MM.1S (cell line): ENCODE measurements around the gene PDLIM5.

ENCODE experiments used
- DNase-seq: peaks from one replicate; pipeline ENCODE4 v3.0.0-alpha.2; 2015
- H2AFZ ChIP-seq: fragments of 300-600 bp; sonication (generic); 2 replicates; pipeline ENCODE4 v1.6.0; 2016; ENCODE audit warnings: antibody characterized with exemption, low read length
- H3F3A ChIP-seq: fragments of 300-600 bp; sonication (generic); 2 replicates; pipeline ENCODE4 v1.6.1; 2016; ENCODE audit warnings: mild to moderate bottlenecking, antibody characterized with exemption, low read length, moderate library complexity, mixed read lengths; ENCODE audit not compliant: insufficient read depth
- H3K27ac ChIP-seq: fragments of 300-600 bp; sonication (generic); 2 replicates; pipeline ENCODE4 v1.5.1; 2016; ENCODE audit warnings: mild to moderate bottlenecking, low read length
- H3K27me3 ChIP-seq: fragments of 300-600 bp; sonication (generic); replicated peaks from 2 replicates; pipeline ENCODE4 v1.6.0; 2016; ENCODE audit warnings: low read length; ENCODE audit not compliant: insufficient read depth
- H3K36me3 ChIP-seq: fragments of 300-600 bp; sonication (generic); replicated peaks from 2 replicates; pipeline ENCODE4 v1.6.1; 2016; ENCODE audit warnings: mild to moderate bottlenecking, low read length, mixed read lengths; ENCODE audit not compliant: insufficient read depth
- H3K4me1 ChIP-seq: fragments of 300-600 bp; sonication (generic); 2 replicates; pipeline ENCODE4 v1.6.1; 2016; ENCODE audit warnings: low read length, mixed read lengths
- H3K4me2 ChIP-seq: fragments of 300-600 bp; sonication (generic); 2 replicates; pipeline ENCODE4 v1.6.0; 2016; ENCODE audit warnings: low read depth, low read length
- H3K4me3 ChIP-seq: fragments of 300-600 bp; sonication (generic); 2 replicates; pipeline ENCODE4 v1.5.1; 2016; ENCODE audit warnings: low read length, mixed read lengths
- H3K79me2 ChIP-seq: fragments of 300-600 bp; sonication (generic); 2 replicates; pipeline ENCODE4 v1.6.1; 2016; ENCODE audit warnings: mixed run types, low read length, mixed read lengths
- H3K9ac ChIP-seq: fragments of 300-600 bp; sonication (generic); 2 replicates; pipeline ENCODE4 v1.6.1; 2016; ENCODE audit warnings: low read length, mixed read lengths
- H3K9me2 ChIP-seq: fragments of 300-600 bp; sonication (generic); replicated peaks from 2 replicates; pipeline ENCODE4 v1.6.1; 2016; ENCODE audit warnings: mild to moderate bottlenecking, low read length, mixed read lengths; ENCODE audit not compliant: insufficient read depth
- H3K9me3 ChIP-seq: fragments of 300-600 bp; sonication (generic); replicated peaks from 2 replicates; pipeline ENCODE4 v1.6.1; 2016; ENCODE audit warnings: mild to moderate bottlenecking, low read length, mixed read lengths; ENCODE audit not compliant: insufficient read depth
- H4K20me1 ChIP-seq: fragments of 300-600 bp; sonication (generic); 2 replicates; pipeline ENCODE4 v1.6.1; 2016; ENCODE audit warnings: mild to moderate bottlenecking, low read length, moderate library complexity, mixed read lengths; ENCODE audit not compliant: insufficient read depth
- EZH2 ChIP-seq: fragments of 300-600 bp; sonication (generic); optimal IDR thresholded peaks from 2 replicates; pipeline ENCODE3; 2017; ENCODE audit warnings: low read depth, mild to moderate bottlenecking, antibody characterized with exemption, low read length, mixed read lengths
- EZH2phosphoT487 ChIP-seq: fragments of 300-600 bp; sonication (generic); IDR thresholded peaks from 2 replicates; pipeline ENCODE4 v1.6.1; 2018; ENCODE audit warnings: antibody characterized with exemption, low read length
- TF ChIP-seq, protein P1 (sequence below): fragments of 300-600 bp; sonication (generic); IDR thresholded peaks from 2 replicates; pipeline ENCODE4 v1.5.1; 2016; ENCODE audit warnings: antibody characterized with exemption, low read length, mixed read lengths

PDLIM5 gene

DNA sequence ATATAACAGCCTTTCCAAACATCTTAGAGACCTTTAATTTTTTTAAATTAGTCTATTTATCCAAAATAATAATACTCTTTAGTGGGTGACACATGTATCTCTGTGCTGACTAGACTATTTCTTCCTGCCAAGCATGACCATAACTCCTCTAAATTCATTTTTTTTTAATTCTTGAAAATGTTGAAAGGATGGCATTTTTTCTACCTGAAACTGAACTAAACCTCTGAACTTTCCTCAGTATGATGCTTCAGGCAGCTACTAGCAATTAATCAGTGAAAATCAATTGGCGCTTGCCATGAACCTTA, 42.4 kb upstream of the PDLIM5 start:
- Histone ChIP-seq H3K79me2 (no peaks in the 10 kb centered on the region), H2AFZ (no peak overlapping the region), H3K9me2 (no peaks in the 10 kb centered on the region), H3K9me3 (no peaks in the 10 kb centered on the region), H3K27me3 (no peaks in the 10 kb centered on the region), H3K27ac (no peak overlapping the region), H3K4me1 (no peaks in the 10 kb centered on the region), H3K4me2 (no peak overlapping the region), H3K9ac (no peak overlapping the region), H3F3A (no peaks in the 10 kb centered on the region), H3K4me3 (no peak overlapping the region), H4K20me1 (no peaks in the 10 kb centered on the region), H3K36me3 (no peaks in the 10 kb centered on the region)
- TF ChIP-seq EZH2phosphoT487, result no peak
- TF ChIP-seq, protein P1, sequence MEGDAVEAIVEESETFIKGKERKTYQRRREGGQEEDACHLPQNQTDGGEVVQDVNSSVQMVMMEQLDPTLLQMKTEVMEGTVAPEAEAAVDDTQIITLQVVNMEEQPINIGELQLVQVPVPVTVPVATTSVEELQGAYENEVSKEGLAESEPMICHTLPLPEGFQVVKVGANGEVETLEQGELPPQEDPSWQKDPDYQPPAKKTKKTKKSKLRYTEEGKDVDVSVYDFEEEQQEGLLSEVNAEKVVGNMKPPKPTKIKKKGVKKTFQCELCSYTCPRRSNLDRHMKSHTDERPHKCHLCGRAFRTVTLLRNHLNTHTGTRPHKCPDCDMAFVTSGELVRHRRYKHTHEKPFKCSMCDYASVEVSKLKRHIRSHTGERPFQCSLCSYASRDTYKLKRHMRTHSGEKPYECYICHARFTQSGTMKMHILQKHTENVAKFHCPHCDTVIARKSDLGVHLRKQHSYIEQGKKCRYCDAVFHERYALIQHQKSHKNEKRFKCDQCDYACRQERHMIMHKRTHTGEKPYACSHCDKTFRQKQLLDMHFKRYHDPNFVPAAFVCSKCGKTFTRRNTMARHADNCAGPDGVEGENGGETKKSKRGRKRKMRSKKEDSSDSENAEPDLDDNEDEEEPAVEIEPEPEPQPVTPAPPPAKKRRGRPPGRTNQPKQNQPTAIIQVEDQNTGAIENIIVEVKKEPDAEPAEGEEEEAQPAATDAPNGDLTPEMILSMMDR, result no peak
- DNase-seq, result no peak

DNA sequence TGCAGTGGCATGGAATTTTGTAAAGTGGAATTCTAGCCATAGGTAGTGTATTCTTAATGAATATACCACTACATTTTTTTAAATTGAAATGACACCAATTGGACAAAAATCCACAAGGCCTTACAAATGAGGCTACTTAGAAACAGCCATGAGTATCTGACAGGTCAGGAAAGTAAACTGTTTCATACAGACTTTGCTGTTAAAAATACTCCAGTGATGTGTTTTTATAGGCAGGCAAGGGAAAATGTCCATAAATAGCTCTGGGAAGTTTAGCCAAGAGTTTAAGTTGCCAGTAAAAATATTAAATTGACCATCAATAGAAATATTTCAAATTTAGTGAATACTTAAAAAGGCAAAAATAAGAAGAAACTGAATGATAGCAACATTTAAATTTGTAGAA, 41.8 kb upstream of the PDLIM5 start:
- TF ChIP-seq, protein P1, result no peak
- no peak for TF ChIP-seq EZH2
- no peak for TF ChIP-seq EZH2phosphoT487
- Histone ChIP-seq H3F3A (no peaks in the 10 kb centered on the region), H3K9me3 (no peaks in the 10 kb centered on the region), H3K79me2 (no peaks in the 10 kb centered on the region), H3K27ac (no peak overlapping the region), H2AFZ (no peak overlapping the region), H3K27me3 (no peaks in the 10 kb centered on the region), H3K36me3 (no peaks in the 10 kb centered on the region), H3K4me3 (no peak overlapping the region), H3K4me1 (no peaks in the 10 kb centered on the region), H3K9me2 (no peaks in the 10 kb centered on the region), H3K9ac (no peak overlapping the region), H4K20me1 (no peaks in the 10 kb centered on the region), H3K4me2 (no peak overlapping the region)
- no peak for DNase-seq

DNA sequence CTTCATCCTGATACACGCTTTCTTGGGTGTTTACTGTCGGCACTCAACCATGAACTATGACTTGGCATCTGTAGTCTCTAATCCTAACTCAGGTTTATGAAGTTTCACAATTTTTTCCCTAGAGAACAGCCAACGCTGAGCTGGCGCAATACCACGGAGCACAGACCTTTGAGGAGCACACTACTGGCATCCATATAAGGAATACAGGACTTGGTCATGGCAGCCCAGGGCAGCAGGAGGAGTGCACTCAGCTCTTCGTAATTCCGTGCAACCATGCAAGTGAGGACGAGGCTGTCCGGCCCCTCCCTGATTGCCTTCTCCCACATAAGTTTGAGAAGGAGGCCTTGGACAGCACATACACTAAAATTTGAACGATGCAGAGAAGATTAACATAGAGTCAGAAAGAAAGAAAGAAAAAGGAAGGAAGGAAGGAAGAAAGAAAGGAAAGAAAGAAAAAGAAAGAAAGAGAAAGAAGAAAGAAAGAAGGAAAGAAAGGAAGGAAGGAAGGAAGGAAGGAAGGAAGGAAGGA, 41.0 kb upstream of the PDLIM5 start:
- Histone ChIP-seq H3K36me3 (no peaks in the 10 kb centered on the region), H3K4me2 (no peak overlapping the region), H3K27me3 (no peaks in the 10 kb centered on the region), H3F3A (no peaks in the 10 kb centered on the region), H4K20me1 (no peaks in the 10 kb centered on the region), H3K4me3 (no peak overlapping the region), H3K9me3 (no peaks in the 10 kb centered on the region), H3K79me2 (no peaks in the 10 kb centered on the region), H3K9ac (no peak overlapping the region), H3K4me1 (no peaks in the 10 kb centered on the region), H3K27ac (no peak overlapping the region), H3K9me2 (no peaks in the 10 kb centered on the region), H2AFZ (no peak overlapping the region)
- DNase-seq, result no peak
- TF ChIP-seq EZH2phosphoT487 (no peak), EZH2 (no peak)
- TF ChIP-seq, protein P1, result no peak

DNA sequence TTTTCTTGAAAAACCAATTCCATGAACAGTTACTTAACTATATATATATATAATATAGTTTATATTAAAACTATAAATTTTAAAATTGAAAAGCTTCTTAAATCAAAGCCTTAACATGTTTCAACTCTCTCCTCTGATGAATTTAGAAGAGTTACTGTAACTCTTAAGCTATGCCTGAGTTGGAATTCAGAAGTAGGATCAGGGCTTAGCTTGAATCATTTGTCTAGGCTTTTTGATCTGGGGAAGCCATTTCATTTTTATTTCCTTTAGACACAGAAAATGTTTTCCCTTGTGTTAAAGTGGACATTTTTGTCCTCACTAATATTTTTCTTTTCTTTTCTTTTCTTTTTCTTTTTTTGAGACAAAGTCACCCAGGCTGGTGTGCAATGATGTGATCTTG, 40.4 kb upstream of the PDLIM5 start:
- Histone ChIP-seq H2AFZ (no peak overlapping the region), H3K4me2 (no peak overlapping the region)
- DNase-seq, result no peak

More for the DNA sequence above, 40.4 kb upstream of the PDLIM5 start:
- H3K36me3 ChIP-seq, result no peaks in the 10 kb centered on the region
- H3K9me2 ChIP-seq, result no peaks in the 10 kb centered on the region
- no peak overlapping the region for H3K27ac ChIP-seq
- no peaks in the 10 kb centered on the region for H3K9me3 ChIP-seq
- H3K9ac ChIP-seq, result no peak overlapping the region
- H3K4me1 ChIP-seq, result no peaks in the 10 kb centered on the region
- no peaks in the 10 kb centered on the region for H3K79me2 ChIP-seq
- H3F3A ChIP-seq, result no peaks in the 10 kb centered on the region
- TF ChIP-seq, protein P1, result no peak
- TF ChIP-seq EZH2phosphoT487 (no peak), EZH2 (no peak)
- H3K27me3 ChIP-seq, result no peaks in the 10 kb centered on the region
- no peaks in the 10 kb centered on the region for H4K20me1 ChIP-seq
- H3K4me3 ChIP-seq, result no peak overlapping the region
